Type B pancreatic cell (in vitro differentiated cells): ENCODE results near the gene OSM. TPM values are rescaled to one million over a fixed set of nuclear protein-coding genes. Genes with fewer than 3 reads are reported as not detected.
A peak's percentile ranks its signal among the peaks of the same experiment; 100 is the strongest.

Experiments
- DNase-seq: peaks from one replicate; pipeline ENCODE4 v3.0.0; 2021; ENCODE audit warnings: mixed read lengths; ENCODE audit not compliant: unreplicated experiment; ENCODE audit errors: extremely low spot score
- H3K27ac Mint-ChIP-seq: 2 replicates; pipeline ENCODE4 v1.8.0; 2021; ENCODE audit warnings: mild to moderate bottlenecking, mixed read lengths
- H3K27me3 Mint-ChIP-seq: 2 replicates; pipeline ENCODE4 v1.8.0; 2021; ENCODE audit warnings: mixed read lengths
- H3K36me3 Mint-ChIP-seq: 2 replicates; pipeline ENCODE4 v1.8.0; 2021; ENCODE audit warnings: mixed read lengths
- H3K4me1 Mint-ChIP-seq: one replicate; pipeline ENCODE4 v1.8.0; 2021; ENCODE audit warnings: mixed read lengths; ENCODE audit not compliant: unreplicated experiment
- H3K4me3 Mint-ChIP-seq: 2 replicates; pipeline ENCODE4 v1.8.0; 2021; ENCODE audit warnings: mild to moderate bottlenecking, mixed read lengths
- H3K9me3 Mint-ChIP-seq: 2 replicates; pipeline ENCODE4 v1.8.0; 2021; ENCODE audit warnings: mixed read lengths
- CTCF ChIP-seq: fragments of 200-600 bp; sonication (generic); conservative IDR thresholded peaks from 2 replicates; pipeline ENCODE4 v1.5.0; 2021; ENCODE audit warnings: antibody characterized with exemption, mild to moderate bottlenecking
- total RNA-seq: library from RNA; stranded (reverse); gene quantifications from 2 replicates; pipeline ENCODE4 v1.2.1, GENCODE V29; 2021; ENCODE audit warnings: low replicate concordance

The OSM gene
- total RNA-seq, 1 donor from 2014 or later = not detected

GRCh38 chr22:30250039-30250565 is 16.5 kb downstream of the OSM start:
- no peak overlapping the region for H3K4me3 Mint-ChIP-seq
- H3K4me1 Mint-ChIP-seq = peaks cover 27% of the 10 kb centered on the region

GRCh38 chr22:30249049-30250038 is 17.3 kb downstream of the OSM start:
- H3K9me3 Mint-ChIP-seq = no peaks in the 10 kb centered on the region
- no peaks in the 10 kb centered on the region for H3K36me3 Mint-ChIP-seq
- H3K4me1 Mint-ChIP-seq = peaks cover 31% of the 10 kb centered on the region
- TF ChIP-seq CTCF = no peak
- H3K27ac Mint-ChIP-seq = no peak overlapping the region
- no peak for DNase-seq
- peak overlapping the region; percentile 28 for H3K4me3 Mint-ChIP-seq
- H3K27me3 Mint-ChIP-seq = peaks cover 17% of the 10 kb centered on the region

More at GRCh38 chr22:30250039-30250565, 16.5 kb downstream of the OSM start:
- no peak for TF ChIP-seq CTCF
- DNase-seq = no peak
- H3K9me3 Mint-ChIP-seq = no peaks in the 10 kb centered on the region
- H3K36me3 Mint-ChIP-seq = no peaks in the 10 kb centered on the region
- peaks cover 13% of the 10 kb centered on the region for H3K27me3 Mint-ChIP-seq
- H3K27ac Mint-ChIP-seq = no peak overlapping the region

DNA sequence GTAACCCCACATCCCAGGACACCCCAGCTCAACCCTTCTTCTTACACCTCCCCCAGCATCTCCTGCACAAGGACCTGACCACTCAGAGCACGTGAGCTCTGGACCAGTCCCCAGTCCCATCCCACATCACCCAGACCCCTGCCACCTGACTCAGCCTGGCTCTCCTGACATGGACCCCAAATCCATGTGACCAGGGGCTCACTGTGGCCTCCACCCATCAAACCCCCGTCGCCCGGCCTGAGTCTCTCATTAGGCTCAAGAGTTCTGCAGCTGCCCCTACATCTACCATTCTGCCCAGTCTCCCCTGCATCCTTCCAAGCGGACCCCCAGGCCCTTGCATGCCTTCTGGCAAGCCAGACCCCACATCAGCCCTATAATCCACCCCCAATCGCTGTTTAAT is 18.2 kb downstream of the OSM start:
- Mint-ChIP-seq H3K36me3 (no peaks in the 10 kb centered on the region), H3K4me3 (peak overlapping the region; percentile 74), H3K4me1 (peaks cover 32% of the 10 kb centered on the region), H3K27ac (peak overlapping the region; percentile 25), H3K27me3 (peaks cover 17% of the 10 kb centered on the region), H3K9me3 (no peaks in the 10 kb centered on the region)
- TF ChIP-seq CTCF = no peak
- DNase-seq = no peak

DNA sequence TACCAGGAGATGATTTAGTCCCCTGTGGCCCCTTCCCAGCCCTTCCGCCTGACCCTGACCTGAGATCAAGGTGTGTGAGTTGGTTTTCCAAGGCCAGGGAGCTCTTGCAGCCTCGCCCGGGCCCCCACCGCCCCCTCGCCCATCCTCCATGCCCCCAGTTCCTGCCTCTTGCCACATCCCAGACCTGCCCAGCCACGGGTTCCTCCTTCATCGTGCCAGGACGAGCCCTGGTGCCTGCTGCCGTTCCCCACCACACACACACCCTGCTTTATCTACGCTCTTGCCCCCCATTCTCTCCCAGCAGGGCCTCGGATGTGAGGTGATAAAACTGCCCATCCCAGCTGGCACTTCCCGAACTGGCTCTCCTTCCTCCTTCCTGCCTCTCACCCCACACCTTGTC is 18.7 kb downstream of the OSM start:
- Mint-ChIP-seq H3K4me3 (peak overlapping the region; percentile 74), H3K36me3 (no peaks in the 10 kb centered on the region), H3K27me3 (peaks cover 17% of the 10 kb centered on the region), H3K9me3 (no peaks in the 10 kb centered on the region), H3K27ac (peak overlapping the region; percentile 25), H3K4me1 (peaks cover 30% of the 10 kb centered on the region)
- no peak for TF ChIP-seq CTCF
- no peak for DNase-seq

GRCh38 chr22:30247561-30247960 is 19.1 kb downstream of the OSM start:
- Mint-ChIP-seq H3K36me3 (no peaks in the 10 kb centered on the region), H3K27me3 (peaks cover 17% of the 10 kb centered on the region), H3K27ac (peak overlapping the region; percentile 25), H3K4me1 (peaks cover 26% of the 10 kb centered on the region), H3K9me3 (no peaks in the 10 kb centered on the region), H3K4me3 (peak overlapping the region; percentile 85)
- no peak for TF ChIP-seq CTCF
- DNase-seq = no peak
